GM23338 (cell line): ENCODE results near the gene PTPN22. TPM values are rescaled to one million over a fixed set of nuclear protein-coding genes. Genes with fewer than 3 reads are reported as not detected.
A peak's percentile ranks its signal among the peaks of the same experiment; 100 is the strongest.

ENCODE experiments used
- ATAC-seq: fragments of 200-7000 bp; cut with Tn5 transposase; 3 replicates; pipeline ENCODE4 v1.9.1; 2020
- DNase-seq: peaks from one replicate; pipeline ENCODE4 v3.0.0-alpha.2; 2015; ENCODE audit warnings: low spot score
- H2AFZ ChIP-seq: fragments of 200-600 bp; sonication (generic); 2 replicates; pipeline ENCODE4 v1.8.0; 2016; ENCODE audit warnings: antibody characterized with exemption, mild to moderate bottlenecking, moderate library complexity
- H3F3A ChIP-seq: fragments of 200-600 bp; sonication (generic); replicated peaks from 2 replicates; pipeline ENCODE4 v1.8.0; 2017; ENCODE audit warnings: antibody characterized with exemption, mixed run types, low read depth
- H3K27ac ChIP-seq: fragments of 200-600 bp; sonication (generic); 2 replicates; pipeline ENCODE4 v1.6.1; 2016; ENCODE audit warnings: low read depth
- H3K27me3 ChIP-seq: fragments of 200-600 bp; sonication (generic); 2 replicates; pipeline ENCODE4 v1.8.0; 2016; ENCODE audit warnings: mild to moderate bottlenecking, mixed run types, moderate library complexity; ENCODE audit not compliant: insufficient read depth
- H3K36me3 ChIP-seq: fragments of 200-600 bp; sonication (generic); 2 replicates; pipeline ENCODE4 v1.8.0; 2016; ENCODE audit warnings: mild to moderate bottlenecking; ENCODE audit not compliant: insufficient read depth
- H3K4me1 ChIP-seq: fragments of 200-600 bp; sonication (generic); 2 replicates; pipeline ENCODE4 v1.8.0; 2016; ENCODE audit warnings: mild to moderate bottlenecking, moderate library complexity; ENCODE audit not compliant: insufficient read depth
- H3K4me2 ChIP-seq: fragments of 200-600 bp; sonication (generic); 2 replicates; pipeline ENCODE4 v1.7.1; 2017; ENCODE audit warnings: mixed run types
- H3K4me3 ChIP-seq: fragments of 200-600 bp; sonication (generic); 2 replicates; pipeline ENCODE4 v1.6.1; 2016; ENCODE audit warnings: mixed run types
- H3K79me2 ChIP-seq: fragments of 200-600 bp; sonication (generic); replicated peaks from 2 replicates; pipeline ENCODE4 v1.8.0; 2017; ENCODE audit warnings: mild to moderate bottlenecking; ENCODE audit not compliant: insufficient read depth
- H3K9me2 ChIP-seq: fragments of 200-600 bp; sonication (generic); 2 replicates; pipeline ENCODE4 v1.8.0; 2017; ENCODE audit not compliant: insufficient read depth
- H4K20me1 ChIP-seq: fragments of 200-600 bp; sonication (generic); replicated peaks from 2 replicates; pipeline ENCODE4 v1.8.0; 2017; ENCODE audit warnings: mild to moderate bottlenecking; ENCODE audit not compliant: insufficient read depth
- H3K27ac Mint-ChIP-seq: 2 replicates; pipeline ENCODE4 v1.8.0; 2020; ENCODE audit warnings: inconsistent platforms, mild to moderate bottlenecking, moderate library complexity, mixed read lengths
- H3K27me3 Mint-ChIP-seq: 3 replicates; pipeline ENCODE4 v1.8.0; 2022; ENCODE audit warnings: low read depth, mild to moderate bottlenecking, moderate library complexity, mixed read lengths, inconsistent platforms; ENCODE audit not compliant: insufficient read depth, poor library complexity
- H3K36me3 Mint-ChIP-seq: 3 replicates; pipeline ENCODE4 v1.8.0; 2021; ENCODE audit warnings: low read depth, mild to moderate bottlenecking, inconsistent platforms, moderate library complexity, mixed read lengths
- H3K4me1 Mint-ChIP-seq: 3 replicates; pipeline ENCODE4 v1.8.0; 2020; ENCODE audit warnings: mild to moderate bottlenecking, inconsistent platforms, mixed read lengths
- H3K4me3 Mint-ChIP-seq: 3 replicates; pipeline ENCODE4 v1.8.0; 2021; ENCODE audit warnings: moderate library complexity, mild to moderate bottlenecking, inconsistent platforms, mixed read lengths
- H3K9me3 Mint-ChIP-seq: 3 replicates; pipeline ENCODE4 v1.8.0; 2020; ENCODE audit warnings: moderate library complexity, mild to moderate bottlenecking, inconsistent platforms, mixed read lengths
- CREB1 ChIP-seq: fragments of 250-450 bp; sonication (Bioruptor Pico); IDR thresholded peaks from 2 replicates; pipeline ENCODE4 v1.5.0; 2020; ENCODE audit warnings: low read depth, mild to moderate bottlenecking, moderate library complexity
- EZH2 ChIP-seq: fragments of 200-600 bp; sonication (generic); IDR thresholded peaks from one replicate; pipeline ENCODE4 v1.8.0; 2017; ENCODE audit warnings: antibody characterized with exemption, mild to moderate bottlenecking, low read depth; ENCODE audit not compliant: unreplicated experiment
- EZH2phosphoT487 ChIP-seq: fragments of 200-600 bp; sonication (generic); IDR thresholded peaks from one replicate; pipeline ENCODE4 v1.8.1; 2018; ENCODE audit warnings: antibody characterized with exemption; ENCODE audit not compliant: unreplicated experiment
- NANOG ChIP-seq: IDR thresholded peaks from 2 replicates; pipeline ENCODE4 v1.6.1; 2016; ENCODE audit warnings: antibody characterized with exemption, borderline replicate concordance
- POLR2AphosphoS5 ChIP-seq: IDR thresholded peaks from 2 replicates; pipeline ENCODE4 v1.6.1; 2016; ENCODE audit warnings: antibody characterized with exemption, low read depth
- ZNF114 ChIP-seq: fragments of 250-450 bp; sonication (Bioruptor Pico); IDR thresholded peaks from 2 replicates; pipeline ENCODE4 v1.5.0; 2020; ENCODE audit warnings: mild to moderate bottlenecking, moderate library complexity
- ZNF331 ChIP-seq: fragments of 250-450 bp; sonication (Bioruptor Pico); IDR thresholded peaks from 2 replicates; pipeline ENCODE4 v1.5.0; 2020; ENCODE audit warnings: low read depth, mild to moderate bottlenecking, moderate library complexity
- polyA plus RNA-seq: library from polyadenylated mRNA; unstranded; fragments of >200 nt; fragmentation: Nextera tagmentation; extraction: Ambion mirVana; gene quantifications from 2 replicates; pipeline ENCODE4 v1.2.1, GENCODE V29; 2016
- total RNA-seq: library from RNA; depleted of rRNA; stranded (reverse); fragments of >200 nt; shearing (Covaris generic); gene quantifications from 2 replicates; pipeline ENCODE4 v1.2.3, GENCODE V29; 2014
- TF ChIP-seq, protein P1 (sequence below): IDR thresholded peaks from 2 replicates; pipeline ENCODE4 v1.6.1; 2016; ENCODE audit warnings: antibody characterized with exemption
- TF ChIP-seq, protein P2 (sequence below), 2 experiments: fragments of 200-600 bp in 1 of 2; sonication (generic) in 1 of 2; conservative IDR thresholded peaks; 2 replicates each; pipeline versions ENCODE4 v1.5.1 to v1.6.1; 2016 to 2017; ENCODE audit warnings: antibody characterized with exemption in 2 of 2, low read depth in 2 of 2, mild to moderate bottlenecking in 2 of 2, moderate library complexity in 1 of 2
- TF ChIP-seq, protein P3 (sequence below): IDR thresholded peaks from one replicate; pipeline ENCODE4 v1.6.1; 2018; ENCODE audit warnings: antibody characterized with exemption; ENCODE audit not compliant: unreplicated experiment

The PTPN22 gene
- total and polyA plus RNA-seq, 2 experiments from 2014 or later, result 0.08 TPM; not detected in 1

DNA sequence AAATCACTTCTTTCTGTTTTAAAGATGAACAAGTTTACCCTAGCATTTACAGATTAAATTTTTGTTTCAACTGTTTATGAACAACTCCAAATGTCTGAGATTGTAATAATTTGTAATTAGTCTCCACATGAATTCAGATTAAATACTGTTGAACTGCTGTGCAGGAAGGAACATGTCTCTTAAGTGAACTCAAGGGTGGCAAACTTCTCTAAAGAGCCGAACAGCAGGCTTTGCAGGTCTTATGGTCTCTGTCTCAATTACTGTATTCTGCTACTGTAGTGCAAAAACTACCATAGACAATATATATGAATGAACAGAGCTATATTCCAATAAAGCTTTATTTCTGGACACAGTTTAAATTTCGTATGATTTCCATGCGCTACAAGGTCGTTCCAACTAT is 65.9 kb downstream of the PTPN22 start (continued):
- TF ChIP-seq, protein P1, sequence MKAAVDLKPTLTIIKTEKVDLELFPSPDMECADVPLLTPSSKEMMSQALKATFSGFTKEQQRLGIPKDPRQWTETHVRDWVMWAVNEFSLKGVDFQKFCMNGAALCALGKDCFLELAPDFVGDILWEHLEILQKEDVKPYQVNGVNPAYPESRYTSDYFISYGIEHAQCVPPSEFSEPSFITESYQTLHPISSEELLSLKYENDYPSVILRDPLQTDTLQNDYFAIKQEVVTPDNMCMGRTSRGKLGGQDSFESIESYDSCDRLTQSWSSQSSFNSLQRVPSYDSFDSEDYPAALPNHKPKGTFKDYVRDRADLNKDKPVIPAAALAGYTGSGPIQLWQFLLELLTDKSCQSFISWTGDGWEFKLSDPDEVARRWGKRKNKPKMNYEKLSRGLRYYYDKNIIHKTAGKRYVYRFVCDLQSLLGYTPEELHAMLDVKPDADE, result no peak
- TF ChIP-seq, protein P2, sequence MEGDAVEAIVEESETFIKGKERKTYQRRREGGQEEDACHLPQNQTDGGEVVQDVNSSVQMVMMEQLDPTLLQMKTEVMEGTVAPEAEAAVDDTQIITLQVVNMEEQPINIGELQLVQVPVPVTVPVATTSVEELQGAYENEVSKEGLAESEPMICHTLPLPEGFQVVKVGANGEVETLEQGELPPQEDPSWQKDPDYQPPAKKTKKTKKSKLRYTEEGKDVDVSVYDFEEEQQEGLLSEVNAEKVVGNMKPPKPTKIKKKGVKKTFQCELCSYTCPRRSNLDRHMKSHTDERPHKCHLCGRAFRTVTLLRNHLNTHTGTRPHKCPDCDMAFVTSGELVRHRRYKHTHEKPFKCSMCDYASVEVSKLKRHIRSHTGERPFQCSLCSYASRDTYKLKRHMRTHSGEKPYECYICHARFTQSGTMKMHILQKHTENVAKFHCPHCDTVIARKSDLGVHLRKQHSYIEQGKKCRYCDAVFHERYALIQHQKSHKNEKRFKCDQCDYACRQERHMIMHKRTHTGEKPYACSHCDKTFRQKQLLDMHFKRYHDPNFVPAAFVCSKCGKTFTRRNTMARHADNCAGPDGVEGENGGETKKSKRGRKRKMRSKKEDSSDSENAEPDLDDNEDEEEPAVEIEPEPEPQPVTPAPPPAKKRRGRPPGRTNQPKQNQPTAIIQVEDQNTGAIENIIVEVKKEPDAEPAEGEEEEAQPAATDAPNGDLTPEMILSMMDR (conservative IDR thresholded peaks at IDR 0.05; ENCODE audit: low read depth in 2 of 2), result no peak
- TF ChIP-seq, protein P3, sequence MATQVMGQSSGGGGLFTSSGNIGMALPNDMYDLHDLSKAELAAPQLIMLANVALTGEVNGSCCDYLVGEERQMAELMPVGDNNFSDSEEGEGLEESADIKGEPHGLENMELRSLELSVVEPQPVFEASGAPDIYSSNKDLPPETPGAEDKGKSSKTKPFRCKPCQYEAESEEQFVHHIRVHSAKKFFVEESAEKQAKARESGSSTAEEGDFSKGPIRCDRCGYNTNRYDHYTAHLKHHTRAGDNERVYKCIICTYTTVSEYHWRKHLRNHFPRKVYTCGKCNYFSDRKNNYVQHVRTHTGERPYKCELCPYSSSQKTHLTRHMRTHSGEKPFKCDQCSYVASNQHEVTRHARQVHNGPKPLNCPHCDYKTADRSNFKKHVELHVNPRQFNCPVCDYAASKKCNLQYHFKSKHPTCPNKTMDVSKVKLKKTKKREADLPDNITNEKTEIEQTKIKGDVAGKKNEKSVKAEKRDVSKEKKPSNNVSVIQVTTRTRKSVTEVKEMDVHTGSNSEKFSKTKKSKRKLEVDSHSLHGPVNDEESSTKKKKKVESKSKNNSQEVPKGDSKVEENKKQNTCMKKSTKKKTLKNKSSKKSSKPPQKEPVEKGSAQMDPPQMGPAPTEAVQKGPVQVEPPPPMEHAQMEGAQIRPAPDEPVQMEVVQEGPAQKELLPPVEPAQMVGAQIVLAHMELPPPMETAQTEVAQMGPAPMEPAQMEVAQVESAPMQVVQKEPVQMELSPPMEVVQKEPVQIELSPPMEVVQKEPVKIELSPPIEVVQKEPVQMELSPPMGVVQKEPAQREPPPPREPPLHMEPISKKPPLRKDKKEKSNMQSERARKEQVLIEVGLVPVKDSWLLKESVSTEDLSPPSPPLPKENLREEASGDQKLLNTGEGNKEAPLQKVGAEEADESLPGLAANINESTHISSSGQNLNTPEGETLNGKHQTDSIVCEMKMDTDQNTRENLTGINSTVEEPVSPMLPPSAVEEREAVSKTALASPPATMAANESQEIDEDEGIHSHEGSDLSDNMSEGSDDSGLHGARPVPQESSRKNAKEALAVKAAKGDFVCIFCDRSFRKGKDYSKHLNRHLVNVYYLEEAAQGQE, result no peak

DNA sequence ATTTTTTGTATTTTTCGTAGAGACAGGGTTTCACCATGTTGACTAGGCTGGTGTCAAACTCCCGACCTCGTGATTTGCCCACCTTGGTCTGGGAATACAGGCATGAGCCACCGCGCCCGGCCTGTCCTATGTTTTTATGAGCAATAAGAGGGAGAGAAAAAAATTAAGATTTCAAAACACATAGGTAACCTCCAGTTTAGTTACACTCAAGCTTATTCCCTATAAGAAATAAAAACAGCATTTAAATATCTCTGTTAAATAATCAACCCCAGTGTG is 66.3 kb downstream of the PTPN22 start:
- Histone ChIP-seq H3F3A (no peaks in the 10 kb centered on the region), H3K4me3 (no peak overlapping the region), H3K79me2 (peaks cover 100% of the 10 kb centered on the region), H3K36me3 (no peaks in the 10 kb centered on the region), H4K20me1 (peaks cover 34% of the 10 kb centered on the region; the same call in 1 of the 2 replicates), H3K27me3 (no peaks in the 10 kb centered on the region), H3K4me1 (peaks cover 14% of the 10 kb centered on the region), H3K27ac (no peak overlapping the region), H3K4me2 (no peak overlapping the region), H2AFZ (no peak overlapping the region), H3K9me2 (no peaks in the 10 kb centered on the region)
- peaks cover 7% of the 10 kb centered on the region; the same call in 2 of the 3 replicates for H3K36me3 Mint-ChIP-seq
- no peak for ATAC-seq
- H3K4me1 Mint-ChIP-seq, result peaks cover 12% of the 10 kb centered on the region
- no peaks in the 10 kb centered on the region for H3K27me3 Mint-ChIP-seq
- DNase-seq, result no peak
- no peaks in the 10 kb centered on the region for H3K9me3 Mint-ChIP-seq
- 0 out of 2 replicates have a peak overlapping the region, but pooled peaks have one; percentile 18 for H3K27ac Mint-ChIP-seq
- no peak overlapping the region for H3K4me3 Mint-ChIP-seq
- no peak for TF ChIP-seq ZNF114
- TF ChIP-seq, protein P2 (conservative IDR thresholded peaks at IDR 0.05; ENCODE audit: low read depth in 2 of 2), result no peak
- TF ChIP-seq EZH2, result no peak
- no peak for TF ChIP-seq POLR2AphosphoS5
- no peak for TF ChIP-seq CREB1 (CRISPR knock-in tag)
- no peak for TF ChIP-seq EZH2phosphoT487
- no peak for TF ChIP-seq ZNF331 (CRISPR knock-in tag)
- TF ChIP-seq NANOG, result no peak
- TF ChIP-seq, protein P1, result no peak
